A549 treated with Mapracorat at 1 μM for 4 hours (cell line): ENCODE results near the gene ZPR1. TPM values are rescaled to one million over a fixed set of nuclear protein-coding genes. Genes with fewer than 3 reads are reported as not detected.

ENCODE experiments used
- total RNA-seq: library from RNA; stranded (reverse); fragments of 200-300 nt; extraction: Qiagen RNA extraction; gene quantifications from 5 replicates; pipeline ENCODE4 v1.2.3, GENCODE V29; 2022

The ZPR1 gene, protein sequence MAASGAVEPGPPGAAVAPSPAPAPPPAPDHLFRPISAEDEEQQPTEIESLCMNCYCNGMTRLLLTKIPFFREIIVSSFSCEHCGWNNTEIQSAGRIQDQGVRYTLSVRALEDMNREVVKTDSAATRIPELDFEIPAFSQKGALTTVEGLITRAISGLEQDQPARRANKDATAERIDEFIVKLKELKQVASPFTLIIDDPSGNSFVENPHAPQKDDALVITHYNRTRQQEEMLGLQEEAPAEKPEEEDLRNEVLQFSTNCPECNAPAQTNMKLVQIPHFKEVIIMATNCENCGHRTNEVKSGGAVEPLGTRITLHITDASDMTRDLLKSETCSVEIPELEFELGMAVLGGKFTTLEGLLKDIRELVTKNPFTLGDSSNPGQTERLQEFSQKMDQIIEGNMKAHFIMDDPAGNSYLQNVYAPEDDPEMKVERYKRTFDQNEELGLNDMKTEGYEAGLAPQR
- total RNA-seq = 52.0 to 60.1 TPM (median 53.6 TPM) in 5 replicates

DNA sequence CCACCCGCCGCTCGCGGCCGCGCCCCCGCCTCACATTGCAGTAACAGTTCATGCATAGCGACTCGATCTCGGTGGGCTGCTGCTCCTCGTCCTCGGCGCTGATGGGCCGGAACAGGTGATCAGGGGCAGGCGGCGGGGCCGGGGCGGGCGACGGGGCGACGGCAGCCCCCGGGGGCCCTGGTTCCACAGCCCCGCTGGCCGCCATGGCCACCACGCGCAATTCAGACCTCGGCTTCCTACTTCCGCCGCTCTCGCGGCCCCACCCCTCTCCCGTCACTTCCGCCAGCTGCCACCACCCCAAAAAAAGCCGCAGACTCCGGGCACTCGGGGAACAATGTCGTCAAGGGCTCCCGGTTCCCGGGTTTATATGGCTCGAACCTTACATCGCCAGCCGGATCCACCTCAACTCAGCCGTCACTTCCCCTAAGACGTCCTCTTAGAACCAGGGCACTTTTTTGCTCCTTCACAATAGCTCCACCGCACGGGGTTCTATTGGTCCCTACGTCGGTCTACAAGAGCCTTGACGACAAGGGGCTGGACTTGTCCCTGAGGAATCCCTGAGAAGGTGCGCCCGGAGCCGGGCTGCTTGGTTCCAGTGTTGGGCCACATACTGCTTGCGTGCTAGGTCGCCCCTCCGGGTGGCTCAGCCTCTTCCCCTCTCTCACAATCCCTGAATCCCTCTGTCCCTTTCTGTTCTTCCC is at the start of gene ZPR1:
TSS of gene ZPR1 (minus strand) at position 238 of the 701 bp plus-strand sequence. CDS start at position 205, 33 bp downstream.

DNA sequence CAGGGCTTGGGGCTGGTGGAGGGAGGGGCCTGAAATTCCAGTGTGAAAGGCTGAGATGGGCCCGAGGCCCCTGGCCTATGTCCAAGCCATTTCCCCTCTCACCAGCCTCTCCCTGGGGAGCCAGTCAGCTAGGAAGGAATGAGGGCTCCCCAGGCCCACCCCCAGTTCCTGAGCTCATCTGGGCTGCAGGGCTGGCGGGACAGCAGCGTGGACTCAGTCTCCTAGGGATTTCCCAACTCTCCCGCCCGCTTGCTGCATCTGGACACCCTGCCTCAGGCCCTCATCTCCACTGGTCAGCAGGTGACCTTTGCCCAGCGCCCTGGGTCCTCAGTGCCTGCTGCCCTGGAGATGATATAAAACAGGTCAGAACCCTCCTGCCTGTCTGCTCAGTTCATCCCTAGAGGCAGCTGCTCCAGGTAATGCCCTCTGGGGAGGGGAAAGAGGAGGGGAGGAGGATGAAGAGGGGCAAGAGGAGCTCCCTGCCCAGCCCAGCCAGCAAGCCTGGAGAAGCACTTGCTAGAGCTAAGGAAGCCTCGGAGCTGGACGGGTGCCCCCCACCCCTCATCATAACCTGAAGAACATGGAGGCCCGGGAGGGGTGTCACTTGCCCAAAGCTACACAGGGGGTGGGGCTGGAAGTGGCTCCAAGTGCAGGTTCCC is 41.8 kb upstream of the ZPR1 start, which contains the start of gene APOC3:
TSS of gene APOC3 (plus strand) at position 383 of the 659 bp plus-strand sequence. CDS start 676 bp downstream, outside the sequence.

DNA sequence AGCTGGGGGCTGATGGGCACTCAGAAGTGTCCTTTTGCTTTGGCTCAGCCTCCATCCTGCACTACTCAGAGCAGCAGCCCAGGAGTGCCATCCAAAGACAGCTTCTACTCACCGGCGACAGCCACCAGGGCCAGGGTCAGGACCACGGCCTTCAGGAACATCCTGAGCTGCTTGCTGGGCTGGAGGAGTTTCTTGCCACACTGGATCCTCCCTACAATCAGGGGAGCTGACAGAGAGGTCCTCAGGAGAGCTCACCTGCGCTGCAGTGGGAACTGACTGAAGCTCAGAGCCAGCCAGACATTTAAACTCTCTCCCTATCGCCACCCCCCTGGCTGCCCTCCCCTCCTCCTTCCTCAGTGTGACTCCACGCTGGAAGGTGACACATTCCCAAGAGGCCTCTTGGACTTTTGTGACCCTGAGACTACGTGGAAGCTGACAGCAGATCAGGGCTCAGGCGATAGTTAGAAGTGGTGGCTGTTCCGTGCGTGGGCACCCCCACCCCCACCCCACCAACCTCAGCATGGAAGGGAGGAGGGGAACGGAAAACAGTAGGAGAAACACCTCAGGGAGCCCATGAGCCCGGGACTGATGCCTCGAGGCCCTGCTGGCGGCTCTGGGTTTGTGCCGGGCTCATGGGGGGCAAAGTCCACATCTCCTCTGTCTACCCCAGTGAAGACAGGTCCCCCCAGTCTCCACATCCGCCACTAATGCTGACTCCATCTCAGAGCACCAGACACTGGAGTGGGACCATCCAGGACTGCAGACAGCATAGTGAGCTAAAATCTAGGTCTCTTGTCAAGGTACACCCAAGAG is 35.4 kb upstream of the ZPR1 start, which contains the start of gene APOA4:
TSS of gene APOA4 (minus strand) at position 274 of the 813 bp plus-strand sequence. CDS start at position 161, 113 bp downstream.

DNA sequence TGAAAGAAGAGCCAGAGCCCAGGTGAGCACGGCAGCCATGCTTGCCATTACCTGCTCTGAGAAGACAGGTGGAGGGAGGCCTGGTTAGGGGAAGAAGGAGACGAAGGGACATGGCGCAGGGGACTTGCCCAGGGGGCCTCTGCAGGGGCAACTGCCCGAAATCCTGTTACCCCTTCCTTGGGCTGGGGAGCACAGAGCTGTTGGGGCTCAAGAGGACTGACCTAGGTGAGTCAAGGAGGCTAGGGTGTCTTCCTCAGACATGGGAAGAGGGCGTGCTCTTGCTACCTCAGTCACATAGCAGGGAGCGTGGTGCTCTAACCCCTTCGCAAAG is 4.0 kb upstream of the ZPR1 start, which contains the start of gene APOA5:
TSS of gene APOA5 (minus strand) at position 67 of the 331 bp plus-strand sequence. CDS start at position 48, 19 bp downstream.

DNA sequence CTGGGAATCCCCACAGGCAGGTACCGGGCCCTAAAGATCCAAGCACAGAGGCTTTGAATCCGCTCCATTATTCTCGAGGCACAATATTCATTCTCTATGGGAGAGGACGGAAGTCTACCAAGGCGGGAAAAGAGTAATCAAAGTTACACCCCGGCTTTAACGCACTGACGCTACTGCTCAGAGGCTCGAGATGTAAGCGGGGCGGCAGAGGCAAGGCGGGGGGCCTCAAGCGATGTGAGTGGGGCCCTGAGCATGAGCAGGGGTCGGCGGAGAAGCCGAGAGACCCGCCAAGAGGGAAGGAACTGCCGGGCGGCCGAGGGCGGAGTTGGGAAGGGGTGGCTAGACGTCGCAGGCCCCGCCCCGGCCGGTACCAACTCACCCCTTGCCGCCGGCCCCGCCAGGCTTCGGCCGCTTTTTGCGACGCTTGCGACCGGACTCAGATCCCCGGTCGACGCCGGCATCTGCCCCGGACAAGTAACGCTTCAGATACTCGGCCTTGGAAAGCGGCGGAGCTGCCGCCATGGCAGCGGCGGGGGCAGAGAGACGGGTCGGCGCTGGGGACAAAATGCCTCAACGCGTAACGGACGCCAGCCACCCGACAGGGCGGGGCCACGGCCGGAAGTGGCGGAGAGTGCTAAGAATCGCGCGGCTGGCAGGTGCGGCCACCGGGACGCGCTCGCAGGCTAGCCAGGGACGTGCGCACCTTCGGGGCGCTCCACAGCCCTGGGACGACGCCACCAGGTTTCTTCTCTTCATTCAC is 15.2 kb downstream of the ZPR1 start, which contains the start of gene BUD13:
TSS of gene BUD13 (minus strand) at position 545 of the 760 bp plus-strand sequence. CDS start at position 522, 23 bp downstream.

Other genes with a start within 250 kb of the ZPR1 start
- 11.9 to 12.4 TPM (median 12.2 TPM) in 5 replicates for gene BUD13, start 15.0 kb downstream of the ZPR1 start, total RNA-seq
- not detected in 5 replicates for gene APOA5, start 3.9 kb upstream of the ZPR1 start, total RNA-seq
- not detected in 5 replicates for gene APOA4, start 35.3 kb upstream of the ZPR1 start, total RNA-seq
- not detected in 5 replicates for gene APOC3, start 41.9 kb upstream of the ZPR1 start, total RNA-seq
- 0.23 to 0.40 TPM in 2 of 5 replicates, not detected in the others for gene APOA1, start 49.6 kb upstream of the ZPR1 start, total RNA-seq